Smooth muscle cell (in vitro differentiated cells): ENCODE data around the gene TPCN1. TPM values are rescaled to one million over a fixed set of nuclear protein-coding genes. Genes with fewer than 3 reads are reported as not detected.

Experiments used
- DNase-seq: peaks from one replicate; lab custom pipeline; 2025; ENCODE audit not compliant: unreplicated experiment; lab: John Stamatoyannopoulos, UW
- H2AFZ ChIP-seq: fragments of 200-600 bp; sonication (generic); 2 replicates; pipeline ENCODE4 v1.6.0; 2016; ENCODE audit warnings: antibody characterized with exemption, low read depth, mild to moderate bottlenecking
- H3F3A ChIP-seq: fragments of 200-600 bp; sonication (generic); 2 replicates; pipeline ENCODE4 v1.6.0; 2017; ENCODE audit warnings: antibody characterized with exemption, low read depth
- H3K27ac ChIP-seq: fragments of 200-600 bp; sonication (generic); 2 replicates; pipeline ENCODE4 v1.5.1; 2016; ENCODE audit warnings: low read depth, mild to moderate bottlenecking
- H3K27me3 ChIP-seq: fragments of 200-600 bp; sonication (generic); 2 replicates; pipeline ENCODE4 v1.6.1; 2016; ENCODE audit warnings: low read depth, mild to moderate bottlenecking
- H3K36me3 ChIP-seq: fragments of 200-600 bp; sonication (generic); 2 replicates; pipeline ENCODE4 v1.5.1; 2016; ENCODE audit warnings: low read depth
- H3K4me1 ChIP-seq: fragments of 200-600 bp; sonication (generic); 2 replicates; pipeline ENCODE4 v1.5.1; 2016; ENCODE audit warnings: low read depth
- H3K4me2 ChIP-seq: fragments of 200-600 bp; sonication (generic); 2 replicates; pipeline ENCODE4 v1.6.0; 2016; ENCODE audit warnings: mild to moderate bottlenecking
- H3K4me3 ChIP-seq: fragments of 200-600 bp; sonication (generic); 2 replicates; pipeline ENCODE4 v1.5.1; 2016; ENCODE audit warnings: mild to moderate bottlenecking
- H3K79me2 ChIP-seq: fragments of 200-600 bp; sonication (generic); 2 replicates; pipeline ENCODE4 v1.6.0; 2016; ENCODE audit warnings: low read depth, mild to moderate bottlenecking
- H3K9ac ChIP-seq: fragments of 200-600 bp; sonication (generic); 2 replicates; pipeline ENCODE4 v1.6.0; 2016; ENCODE audit warnings: low read depth
- H3K9me3 ChIP-seq: fragments of 200-600 bp; sonication (generic); replicated peaks from 2 replicates; pipeline ENCODE4 v1.5.1; 2016; ENCODE audit warnings: low read depth
- H4K20me1 ChIP-seq: fragments of 200-600 bp; sonication (generic); 2 replicates; pipeline ENCODE4 v1.6.0; 2016; ENCODE audit warnings: low read depth
- WGBS: methylation state at CpG from one replicate; pipeline ENCODE4 v1.1.7; 2016; ENCODE audit warnings: low lambda C conversion rate; 5-methylcytosine and 5-hydroxymethylcytosine counted together
- polyA plus RNA-seq: library from polyadenylated mRNA; unstranded; fragments of >200 nt; fragmentation: Nextera tagmentation; extraction: Ambion mirVana; gene quantifications from 2 replicates; pipeline ENCODE4 v1.2.1, GENCODE V29; 2016
- total RNA-seq: library from RNA; depleted of rRNA; stranded (reverse); fragments of >200 nt; gene quantifications from 2 replicates; pipeline ENCODE4 v1.2.3, GENCODE V29; 2014
- TF ChIP-seq, protein P1 (sequence below): fragments of 200-600 bp; sonication (generic); IDR thresholded peaks from 2 replicates; pipeline ENCODE4 v1.5.1; 2017; ENCODE audit warnings: borderline replicate concordance, mild to moderate bottlenecking, antibody characterized with exemption; ENCODE audit not compliant: insufficient read depth, poor library complexity, severe bottlenecking

TPCN1 gene
- total and polyA plus RNA-seq, 2 experiments from 2014 or later = 12.9 to 29.2 TPM

DNA sequence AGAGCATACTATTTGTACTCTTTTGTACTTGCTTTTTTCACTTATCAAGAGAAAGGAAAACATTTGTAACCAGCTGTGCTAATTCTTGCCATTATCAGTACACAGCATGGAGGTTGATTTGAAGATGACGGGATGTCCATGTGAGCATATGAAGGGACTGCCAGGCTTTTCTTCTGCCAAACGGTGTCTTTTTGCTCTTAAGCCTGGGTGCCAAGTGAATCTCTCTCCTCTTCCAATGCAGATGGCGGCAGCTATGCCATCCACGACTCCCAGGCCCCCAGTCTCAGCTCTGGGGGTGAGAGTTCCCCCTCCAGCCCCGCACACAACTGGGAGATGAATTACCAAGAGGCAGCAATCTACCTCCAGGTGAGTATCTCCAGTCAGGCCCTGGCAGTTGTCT, 38.9 kb downstream of the TPCN1 start:
- Histone ChIP-seq H3K36me3 (no peaks in the 10 kb centered on the region), H3F3A (no peaks in the 10 kb centered on the region), H2AFZ (no peak overlapping the region), H3K27ac (no peak overlapping the region), H3K4me2 (no peak overlapping the region), H3K27me3 (no peaks in the 10 kb centered on the region), H3K79me2 (no peaks in the 10 kb centered on the region), H4K20me1 (no peaks in the 10 kb centered on the region), H3K9ac (no peak overlapping the region), H3K4me1 (no peaks in the 10 kb centered on the region), H3K9me3 (no peaks in the 10 kb centered on the region), H3K4me3 (no peak overlapping the region)
- no peak for DNase-seq
- TF ChIP-seq, protein P1, sequence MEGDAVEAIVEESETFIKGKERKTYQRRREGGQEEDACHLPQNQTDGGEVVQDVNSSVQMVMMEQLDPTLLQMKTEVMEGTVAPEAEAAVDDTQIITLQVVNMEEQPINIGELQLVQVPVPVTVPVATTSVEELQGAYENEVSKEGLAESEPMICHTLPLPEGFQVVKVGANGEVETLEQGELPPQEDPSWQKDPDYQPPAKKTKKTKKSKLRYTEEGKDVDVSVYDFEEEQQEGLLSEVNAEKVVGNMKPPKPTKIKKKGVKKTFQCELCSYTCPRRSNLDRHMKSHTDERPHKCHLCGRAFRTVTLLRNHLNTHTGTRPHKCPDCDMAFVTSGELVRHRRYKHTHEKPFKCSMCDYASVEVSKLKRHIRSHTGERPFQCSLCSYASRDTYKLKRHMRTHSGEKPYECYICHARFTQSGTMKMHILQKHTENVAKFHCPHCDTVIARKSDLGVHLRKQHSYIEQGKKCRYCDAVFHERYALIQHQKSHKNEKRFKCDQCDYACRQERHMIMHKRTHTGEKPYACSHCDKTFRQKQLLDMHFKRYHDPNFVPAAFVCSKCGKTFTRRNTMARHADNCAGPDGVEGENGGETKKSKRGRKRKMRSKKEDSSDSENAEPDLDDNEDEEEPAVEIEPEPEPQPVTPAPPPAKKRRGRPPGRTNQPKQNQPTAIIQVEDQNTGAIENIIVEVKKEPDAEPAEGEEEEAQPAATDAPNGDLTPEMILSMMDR = no peak
- WGBS = 95% methylated on average over 5 of the region's 5 CpGs

DNA sequence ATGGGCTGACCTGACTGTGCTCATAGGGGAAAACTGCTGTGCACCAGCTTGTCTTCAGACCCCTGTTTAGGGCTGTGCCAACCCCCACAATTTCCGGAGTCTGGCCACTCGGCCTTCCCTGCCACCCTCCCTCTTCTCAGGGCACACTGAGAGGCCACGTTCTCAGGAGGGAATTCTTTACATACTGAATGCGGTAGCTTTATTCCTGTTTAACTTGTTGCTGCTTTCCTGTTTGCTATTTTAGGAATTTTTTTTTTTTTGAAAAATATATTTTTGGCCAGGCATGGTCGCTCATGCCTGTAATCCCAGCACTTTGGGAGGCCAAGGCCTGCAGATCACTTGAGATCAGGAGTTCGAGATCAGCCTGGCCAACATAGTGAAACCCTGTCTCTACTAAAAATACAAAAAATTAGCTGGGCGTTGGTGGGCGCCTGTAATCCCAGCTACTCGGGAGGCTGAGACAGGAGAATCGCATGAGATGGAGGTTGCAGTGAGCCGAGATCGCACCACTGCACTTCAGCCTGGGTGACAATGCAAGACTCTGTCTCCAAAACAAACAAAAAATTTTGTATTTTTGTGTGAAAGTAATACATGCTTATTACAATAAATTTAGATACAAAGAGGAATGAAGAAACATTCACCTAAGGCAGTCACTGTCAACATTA, 39.5 kb downstream of the TPCN1 start:
- Histone ChIP-seq H3K4me2 (no peak overlapping the region), H3F3A (no peaks in the 10 kb centered on the region), H2AFZ (no peak overlapping the region), H4K20me1 (no peaks in the 10 kb centered on the region), H3K27me3 (no peaks in the 10 kb centered on the region), H3K4me1 (no peaks in the 10 kb centered on the region), H3K4me3 (no peak overlapping the region), H3K36me3 (no peaks in the 10 kb centered on the region), H3K9me3 (no peaks in the 10 kb centered on the region), H3K79me2 (no peaks in the 10 kb centered on the region), H3K9ac (no peak overlapping the region), H3K27ac (no peak overlapping the region)
- WGBS = 93% methylated on average over 12 of the region's 12 CpGs
- TF ChIP-seq, protein P1 = no peak
- no peak for DNase-seq

DNA sequence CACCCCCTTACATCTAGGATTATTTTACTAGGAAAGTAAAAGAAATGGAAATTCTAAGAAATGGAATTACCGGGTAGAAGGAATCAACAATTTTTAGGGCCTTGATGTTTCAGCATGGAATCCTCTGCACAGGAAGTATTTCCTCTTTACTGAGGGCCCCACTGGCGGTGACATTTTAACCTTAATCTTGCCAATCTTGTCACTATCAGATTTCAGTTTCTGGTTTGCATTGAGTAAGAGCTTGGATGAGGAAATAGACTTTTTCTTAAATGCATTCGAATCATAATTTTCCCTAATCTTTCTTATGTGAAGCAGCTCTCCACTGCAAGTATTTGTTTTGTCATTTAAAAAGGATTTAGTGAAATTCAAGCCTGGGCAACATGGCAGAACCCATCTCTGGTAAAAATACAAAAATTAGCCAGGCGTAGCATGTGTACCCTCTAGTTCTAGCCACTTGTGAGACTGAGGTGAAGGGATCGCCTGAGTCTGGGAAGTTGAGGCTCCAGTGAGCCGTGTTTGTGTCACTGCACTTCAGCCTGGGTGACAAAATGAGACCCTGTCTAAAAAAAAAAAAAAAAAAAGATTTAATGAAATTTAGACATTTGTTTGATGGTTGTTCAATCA, 40.7 kb downstream of the TPCN1 start:
- no peak overlapping the region for H3K4me3 ChIP-seq
- H3K36me3 ChIP-seq = no peaks in the 10 kb centered on the region
- 93% methylated on average over 6 of the region's 6 CpGs for whole genome bisulfite sequencing
- no peak overlapping the region for H3K27ac ChIP-seq
- no peaks in the 10 kb centered on the region for H3K27me3 ChIP-seq
- H3K9ac ChIP-seq = no peak overlapping the region
- no peak overlapping the region for H2AFZ ChIP-seq
- H3K79me2 ChIP-seq = no peaks in the 10 kb centered on the region
- no peaks in the 10 kb centered on the region for H4K20me1 ChIP-seq
- H3K4me2 ChIP-seq = no peak overlapping the region
- TF ChIP-seq, protein P1 = no peak
- H3F3A ChIP-seq = no peaks in the 10 kb centered on the region
- H3K4me1 ChIP-seq = no peaks in the 10 kb centered on the region
- no peaks in the 10 kb centered on the region for H3K9me3 ChIP-seq
- no peak for DNase-seq

DNA sequence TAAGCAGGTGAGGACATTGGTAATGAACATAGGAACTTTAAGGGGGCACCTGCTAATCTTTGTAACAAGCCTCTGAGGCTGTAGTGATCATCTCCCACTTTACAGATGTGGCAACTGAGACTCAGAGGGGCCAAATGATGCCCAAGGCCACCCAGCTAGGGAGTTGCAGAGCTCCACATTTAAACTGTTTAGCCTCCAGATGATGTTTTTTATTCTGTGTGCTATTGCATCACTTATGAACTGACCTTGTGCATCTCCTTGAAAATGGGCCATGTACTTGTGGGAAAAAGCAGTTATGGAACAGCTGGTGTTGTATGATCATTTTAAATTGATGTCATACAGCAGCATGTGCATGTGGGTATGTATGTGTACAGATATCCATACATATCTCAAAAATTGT, 41.4 kb downstream of the TPCN1 start:
- H3K36me3 ChIP-seq = no peaks in the 10 kb centered on the region
- H2AFZ ChIP-seq = no peak overlapping the region
- TF ChIP-seq, protein P1 = no peak
- no peaks in the 10 kb centered on the region for H3K79me2 ChIP-seq
- H3K27ac ChIP-seq = no peak overlapping the region
- no peaks in the 10 kb centered on the region for H3K9me3 ChIP-seq
- no peaks in the 10 kb centered on the region for H3K27me3 ChIP-seq
- H3K4me3 ChIP-seq = no peak overlapping the region
- H3K4me2 ChIP-seq = no peak overlapping the region
- no peak for DNase-seq
- H3K9ac ChIP-seq = no peak overlapping the region
- H3F3A ChIP-seq = no peaks in the 10 kb centered on the region
- H4K20me1 ChIP-seq = no peaks in the 10 kb centered on the region
- no peaks in the 10 kb centered on the region for H3K4me1 ChIP-seq
